ENCODE measurements around the gene MOAP1. TPM values are rescaled to one million over a fixed set of nuclear protein-coding genes. Genes with fewer than 3 reads are reported as not detected.
"Not testable (repeated sequence)": the region's sequence is repeated elsewhere in the genome, so short reads cannot be mapped to it uniquely, and the experiment has no call there.

Gene MOAP1
- total RNA-seq, 1 donor from 2014 or later, result 27.1 TPM

DNA sequence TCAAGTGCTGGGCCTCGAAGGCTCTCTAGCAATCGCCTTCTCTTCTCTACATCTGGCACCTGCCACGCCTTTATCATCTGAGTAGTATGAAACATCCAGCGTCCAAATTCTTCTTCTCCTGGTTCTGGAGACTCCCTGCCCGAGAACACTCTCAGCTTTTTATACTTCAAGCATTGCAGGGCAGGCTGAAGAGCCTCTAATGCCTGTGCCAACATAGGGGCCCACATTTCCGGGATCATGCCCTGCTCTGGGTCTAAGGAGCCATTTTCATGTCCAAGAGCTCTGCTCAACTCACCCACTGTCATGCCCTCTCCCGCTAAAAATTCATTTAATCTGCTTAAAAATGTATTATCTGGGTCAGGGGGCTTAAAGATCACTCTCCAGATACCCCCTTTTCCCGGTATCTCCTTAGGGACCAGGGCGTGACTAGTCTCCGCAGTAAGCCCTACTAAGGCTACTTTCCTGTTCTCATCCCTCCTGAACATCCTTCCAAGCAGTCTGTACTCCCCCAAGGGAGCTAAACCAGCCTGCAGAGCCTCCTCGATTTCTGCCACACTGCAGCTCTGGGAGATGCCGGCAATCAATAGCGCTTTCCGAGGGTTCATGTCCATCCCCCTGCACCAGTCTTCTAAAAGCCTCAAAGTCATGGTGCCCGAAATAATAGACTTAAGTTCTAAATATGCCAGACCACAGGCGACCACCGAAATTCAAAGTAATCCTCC lies 940 bp downstream of the MOAP1 start:
- peaks cover 20% of the 10 kb centered on the region for H3K4me1 Mint-ChIP-seq (ENCODE audit: unreplicated experiment)
- peak overlapping the region; percentile 57 for H3K27ac Mint-ChIP-seq (ENCODE audit: unreplicated experiment)
- peaks cover 9% of the 10 kb centered on the region for H3K36me3 Mint-ChIP-seq (ENCODE audit: unreplicated experiment)
- H3K4me3 Mint-ChIP-seq (ENCODE audit: unreplicated experiment), result peak overlapping the region; percentile 76
- no peak for DNase-seq (ENCODE audit: extremely low spot score, unreplicated experiment)
- TF ChIP-seq, protein P1, sequence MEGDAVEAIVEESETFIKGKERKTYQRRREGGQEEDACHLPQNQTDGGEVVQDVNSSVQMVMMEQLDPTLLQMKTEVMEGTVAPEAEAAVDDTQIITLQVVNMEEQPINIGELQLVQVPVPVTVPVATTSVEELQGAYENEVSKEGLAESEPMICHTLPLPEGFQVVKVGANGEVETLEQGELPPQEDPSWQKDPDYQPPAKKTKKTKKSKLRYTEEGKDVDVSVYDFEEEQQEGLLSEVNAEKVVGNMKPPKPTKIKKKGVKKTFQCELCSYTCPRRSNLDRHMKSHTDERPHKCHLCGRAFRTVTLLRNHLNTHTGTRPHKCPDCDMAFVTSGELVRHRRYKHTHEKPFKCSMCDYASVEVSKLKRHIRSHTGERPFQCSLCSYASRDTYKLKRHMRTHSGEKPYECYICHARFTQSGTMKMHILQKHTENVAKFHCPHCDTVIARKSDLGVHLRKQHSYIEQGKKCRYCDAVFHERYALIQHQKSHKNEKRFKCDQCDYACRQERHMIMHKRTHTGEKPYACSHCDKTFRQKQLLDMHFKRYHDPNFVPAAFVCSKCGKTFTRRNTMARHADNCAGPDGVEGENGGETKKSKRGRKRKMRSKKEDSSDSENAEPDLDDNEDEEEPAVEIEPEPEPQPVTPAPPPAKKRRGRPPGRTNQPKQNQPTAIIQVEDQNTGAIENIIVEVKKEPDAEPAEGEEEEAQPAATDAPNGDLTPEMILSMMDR (IDR thresholded peaks at IDR 0.05), result no peak
- no peaks in the 10 kb centered on the region for H3K27me3 Mint-ChIP-seq (ENCODE audit: unreplicated experiment)
- no peaks in the 10 kb centered on the region for H3K9me3 Mint-ChIP-seq (ENCODE audit: unreplicated experiment)

DNA sequence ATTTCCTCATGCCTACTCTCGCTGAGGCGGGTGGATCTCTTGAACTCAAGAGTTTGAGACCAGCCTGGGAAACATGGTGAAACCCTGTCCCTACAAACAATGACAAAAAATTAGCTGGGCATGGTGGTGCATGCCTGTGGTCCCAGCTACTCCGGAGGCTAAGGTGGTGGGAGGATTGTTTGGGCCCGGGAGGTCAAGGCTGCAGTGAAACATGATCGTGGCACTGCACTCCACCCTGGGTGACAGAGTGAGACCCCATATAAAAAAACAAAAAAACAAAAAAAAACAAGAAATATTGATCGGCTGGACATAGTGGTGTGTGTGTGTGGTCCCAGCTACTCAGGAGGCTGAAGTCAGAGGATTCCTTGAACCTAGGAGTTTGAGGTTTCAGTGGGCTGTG lies 9.2 kb downstream of the MOAP1 start:
- H3K4me1 Mint-ChIP-seq (ENCODE audit: unreplicated experiment), result peaks cover 1% of the 10 kb centered on the region
- H3K9me3 Mint-ChIP-seq (ENCODE audit: unreplicated experiment), result no peaks in the 10 kb centered on the region
- no peak for DNase-seq (ENCODE audit: extremely low spot score, unreplicated experiment)
- no peaks in the 10 kb centered on the region for H3K36me3 Mint-ChIP-seq (ENCODE audit: unreplicated experiment)
- TF ChIP-seq, protein P1 (IDR thresholded peaks at IDR 0.05), result no peak
- H3K27ac Mint-ChIP-seq (ENCODE audit: unreplicated experiment), result no peak overlapping the region
- peaks cover 9% of the 10 kb centered on the region for H3K27me3 Mint-ChIP-seq (ENCODE audit: unreplicated experiment)
- no peak overlapping the region for H3K4me3 Mint-ChIP-seq (ENCODE audit: unreplicated experiment)

DNA sequence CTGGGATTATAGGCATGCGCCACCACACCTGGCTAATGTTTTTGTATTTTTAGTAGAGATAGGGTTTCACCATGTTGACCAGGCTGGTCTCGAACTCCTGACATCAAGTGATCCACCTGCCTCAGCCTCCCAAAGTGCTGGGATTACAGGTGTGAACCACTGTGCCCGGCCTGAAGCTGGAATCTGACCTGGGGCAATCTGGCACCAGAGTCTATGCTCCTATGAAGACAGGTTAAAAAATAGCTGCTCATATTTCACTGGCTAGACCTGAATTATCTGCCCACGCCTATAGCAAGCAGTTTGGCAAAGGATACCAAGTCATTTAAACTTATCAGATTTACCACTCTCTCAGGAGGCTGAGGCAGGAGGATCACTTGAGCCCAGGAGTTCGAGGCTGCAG lies 10.0 kb downstream of the MOAP1 start:
- H3K4me1 Mint-ChIP-seq (ENCODE audit: unreplicated experiment); H3K4me3 Mint-ChIP-seq (ENCODE audit: unreplicated experiment); DNase-seq (ENCODE audit: extremely low spot score, unreplicated experiment); H3K27me3 Mint-ChIP-seq (ENCODE audit: unreplicated experiment); H3K36me3 Mint-ChIP-seq (ENCODE audit: unreplicated experiment); H3K9me3 Mint-ChIP-seq (ENCODE audit: unreplicated experiment); H3K27ac Mint-ChIP-seq (ENCODE audit: unreplicated experiment): not testable (repeated sequence)

DNA sequence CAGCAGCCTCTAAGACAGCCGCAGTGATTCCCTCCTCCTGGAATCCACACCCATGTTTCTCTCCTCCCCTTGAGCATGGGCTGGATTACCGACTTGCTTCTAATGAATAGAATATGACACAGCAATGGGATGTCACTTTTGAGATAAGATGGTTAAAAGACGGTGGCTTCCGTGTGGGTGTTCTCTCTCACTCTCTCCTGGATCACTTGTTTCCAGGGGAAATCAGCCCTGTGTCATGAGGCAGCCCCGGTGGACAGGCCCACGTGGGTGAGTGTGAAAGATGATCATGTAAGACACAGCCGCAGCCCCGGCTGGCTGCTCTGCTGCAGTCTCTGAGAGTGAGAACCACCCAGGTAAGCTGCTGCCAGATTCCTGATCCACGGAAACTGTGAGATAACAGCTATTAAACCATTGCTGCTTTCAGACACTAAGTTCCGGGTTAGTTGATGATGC lies 10.7 kb downstream of the MOAP1 start:
- Mint-ChIP-seq H3K27ac (ENCODE audit: unreplicated experiment) (no peak overlapping the region), H3K9me3 (ENCODE audit: unreplicated experiment) (no peaks in the 10 kb centered on the region), H3K27me3 (ENCODE audit: unreplicated experiment) (peaks cover 9% of the 10 kb centered on the region), H3K4me3 (ENCODE audit: unreplicated experiment) (no peak overlapping the region), H3K4me1 (ENCODE audit: unreplicated experiment) (peaks cover 1% of the 10 kb centered on the region), H3K36me3 (ENCODE audit: unreplicated experiment) (no peaks in the 10 kb centered on the region)
- TF ChIP-seq, protein P1 (IDR thresholded peaks at IDR 0.05), result no peak
- DNase-seq (ENCODE audit: extremely low spot score, unreplicated experiment), result no peak

DNA sequence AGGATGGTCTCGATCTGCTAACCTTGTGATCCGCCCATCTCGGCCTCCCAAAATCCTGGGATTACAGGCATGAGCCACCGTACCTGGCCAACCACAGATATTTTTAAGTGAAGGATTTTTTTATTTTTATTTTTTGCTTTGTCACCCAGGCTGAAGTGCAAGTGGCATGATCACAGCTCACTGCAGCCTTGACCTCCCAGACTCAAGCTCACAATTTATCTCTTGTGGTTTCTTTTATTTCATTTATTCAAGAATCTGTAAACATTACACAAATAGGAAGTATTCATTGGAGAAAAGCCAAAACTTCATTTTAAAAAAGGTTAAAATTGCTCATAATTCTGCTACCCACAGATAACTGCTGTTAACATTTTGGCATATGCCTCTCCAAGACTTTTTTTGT lies 13.3 kb downstream of the MOAP1 start:
- Mint-ChIP-seq H3K27ac (ENCODE audit: unreplicated experiment) (no peak overlapping the region), H3K36me3 (ENCODE audit: unreplicated experiment) (no peaks in the 10 kb centered on the region), H3K4me3 (ENCODE audit: unreplicated experiment) (no peak overlapping the region), H3K4me1 (ENCODE audit: unreplicated experiment) (peaks cover 1% of the 10 kb centered on the region), H3K27me3 (ENCODE audit: unreplicated experiment) (peaks cover 9% of the 10 kb centered on the region), H3K9me3 (ENCODE audit: unreplicated experiment) (no peaks in the 10 kb centered on the region)
- DNase-seq (ENCODE audit: extremely low spot score, unreplicated experiment), result no peak
- TF ChIP-seq, protein P1 (IDR thresholded peaks at IDR 0.05), result no peak

DNA sequence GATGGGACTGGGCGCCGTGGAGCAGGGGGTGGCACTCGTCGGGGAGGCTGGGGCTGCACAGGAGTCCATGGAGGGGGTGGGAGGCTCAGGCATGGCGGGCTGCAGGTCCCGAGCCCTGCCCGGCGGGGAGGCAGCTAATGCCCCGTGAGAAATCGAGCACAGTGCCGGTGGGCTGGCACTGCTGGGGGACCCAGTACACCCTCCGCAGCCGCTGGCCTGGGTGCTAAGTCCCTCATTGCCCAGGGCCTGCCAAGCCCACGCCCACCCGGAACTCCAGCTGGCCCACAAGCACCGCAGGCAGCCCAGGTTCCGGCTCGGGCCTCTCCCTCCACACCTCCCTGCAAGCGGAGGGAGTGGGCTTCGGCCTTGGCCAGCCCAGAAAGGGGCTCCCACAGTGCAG lies 14.6 kb downstream of the MOAP1 start:
- DNase-seq (ENCODE audit: extremely low spot score, unreplicated experiment); H3K9me3 Mint-ChIP-seq (ENCODE audit: unreplicated experiment); H3K36me3 Mint-ChIP-seq (ENCODE audit: unreplicated experiment); H3K27ac Mint-ChIP-seq (ENCODE audit: unreplicated experiment); H3K4me1 Mint-ChIP-seq (ENCODE audit: unreplicated experiment); H3K27me3 Mint-ChIP-seq (ENCODE audit: unreplicated experiment); H3K4me3 Mint-ChIP-seq (ENCODE audit: unreplicated experiment): not testable (repeated sequence)

DNA sequence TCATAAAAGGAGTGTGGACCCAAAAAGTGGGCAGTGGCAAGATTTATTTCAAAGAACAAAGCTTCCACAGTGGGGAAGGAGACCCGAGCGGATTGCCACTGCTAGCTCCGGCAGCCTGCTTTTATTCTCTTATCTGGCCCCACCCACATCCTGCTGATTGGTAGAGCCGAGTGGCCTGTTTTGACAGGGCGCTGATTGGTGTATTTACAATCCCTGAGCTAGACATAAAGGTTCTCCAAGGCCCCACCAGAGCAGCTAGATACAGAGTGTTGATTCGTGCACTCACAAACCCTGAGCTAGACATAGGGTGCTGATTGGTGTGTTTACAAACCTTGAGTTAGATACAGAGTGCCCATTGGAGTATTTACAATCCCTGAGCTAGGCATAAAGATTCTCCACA lies 15.1 kb downstream of the MOAP1 start:
- not testable (repeated sequence) for H3K4me1 Mint-ChIP-seq (ENCODE audit: unreplicated experiment); H3K27me3 Mint-ChIP-seq (ENCODE audit: unreplicated experiment); H3K9me3 Mint-ChIP-seq (ENCODE audit: unreplicated experiment); H3K36me3 Mint-ChIP-seq (ENCODE audit: unreplicated experiment); DNase-seq (ENCODE audit: extremely low spot score, unreplicated experiment); H3K27ac Mint-ChIP-seq (ENCODE audit: unreplicated experiment); H3K4me3 Mint-ChIP-seq (ENCODE audit: unreplicated experiment)

DNA sequence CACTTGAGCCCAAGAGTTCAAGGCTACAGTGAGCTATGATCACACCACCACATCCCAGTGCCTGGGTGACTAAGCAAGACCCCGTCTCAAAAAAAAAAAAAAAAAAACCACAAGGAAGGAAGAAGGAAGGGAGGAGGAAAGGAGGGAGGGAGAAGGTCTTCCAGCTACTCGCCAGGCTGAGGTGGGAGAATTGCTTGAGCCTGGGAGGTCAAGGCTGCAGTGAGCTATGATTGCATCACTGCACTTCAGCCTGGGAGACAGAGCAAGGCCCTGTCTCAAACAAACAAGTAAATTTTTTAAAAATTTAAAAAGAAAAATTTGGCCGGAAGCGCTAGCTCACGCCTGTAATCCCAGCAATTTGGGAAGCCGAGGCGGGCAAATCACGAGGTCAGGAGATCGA lies 16.1 kb downstream of the MOAP1 start:
- not testable (repeated sequence) for DNase-seq (ENCODE audit: extremely low spot score, unreplicated experiment); H3K4me1 Mint-ChIP-seq (ENCODE audit: unreplicated experiment); H3K4me3 Mint-ChIP-seq (ENCODE audit: unreplicated experiment); H3K27ac Mint-ChIP-seq (ENCODE audit: unreplicated experiment); H3K36me3 Mint-ChIP-seq (ENCODE audit: unreplicated experiment); H3K27me3 Mint-ChIP-seq (ENCODE audit: unreplicated experiment); H3K9me3 Mint-ChIP-seq (ENCODE audit: unreplicated experiment)

All from osteocyte (in vitro differentiated cells).